ENCODE results near the gene LRRC23. TPM values are rescaled to one million over a fixed set of nuclear protein-coding genes. Genes with fewer than 3 reads are reported as not detected.

The LRRC23 gene
- total RNA-seq, 4 donors from 2014 or later, result 11.6 to 17.2 (median 17.1) TPM

GRCh38 chr12:6934110-6934509, 29.5 kb downstream of the LRRC23 start:
- Histone ChIP-seq H3K27ac (peak overlapping the region in 3 of 4 donors; percentile 42 to 74 (median 65)), H3K36me3 (peaks cover 0 to 37% (median 5%) of the 10 kb centered on the region in 3 donors), H3K4me1 (peaks cover 0 to 93% (median 45%) of the 10 kb centered on the region in 4 donors), H3K27me3 (no peaks in the 10 kb centered on the region), H3K9me3 (no peaks in the 10 kb centered on the region), H3K4me3 (no peak overlapping the region)
- no peak for TF ChIP-seq EP300 (IDR thresholded peaks at IDR 0.05)
- no peak for TF ChIP-seq CTCF (IDR thresholded peaks at IDR 0.05)
- TF ChIP-seq POLR2A (IDR thresholded peaks at IDR 0.05), result no peak
- DNase-seq (ENCODE audit: low spot score in 2 of 2), result no peak
- 30 to 36% methylated on average over 8 of the region's 8 CpGs for WGBS, 2 donors

- WGBS, 2 donors, result 40 to 47% methylated on average over 14 of the region's 14 CpGs
- H3K27me3 ChIP-seq, result no peaks in the 10 kb centered on the region
- H3K27ac ChIP-seq, result peak overlapping the region in 3 of 4 donors; percentile 22 to 74 (median 65)
- H3K4me3 ChIP-seq, result no peak overlapping the region
- DNase-seq (ENCODE audit: low spot score in 2 of 2), result no peak
- peaks cover 0 to 49% (median 5%) of the 10 kb centered on the region in 3 donors for H3K36me3 ChIP-seq
- TF ChIP-seq CTCF (IDR thresholded peaks at IDR 0.05), result no peak
- no peaks in the 10 kb centered on the region for H3K9me3 ChIP-seq
- H3K4me1 ChIP-seq, result peaks cover 0 to 83% (median 35%) of the 10 kb centered on the region in 4 donors
These were observed 31.0 kb downstream of the LRRC23 start for GRCh38 chr12:6935371-6936193.

GRCh38 chr12:6936194-6936635, 31.6 kb downstream of the LRRC23 start:
- Histone ChIP-seq H3K9me3 (no peaks in the 10 kb centered on the region), H3K4me3 (no peak overlapping the region), H3K27ac (peak overlapping the region in 2 of 4 donors; percentile 74 to 91), H3K27me3 (no peaks in the 10 kb centered on the region), H3K4me1 (peaks cover 0 to 78% (median 32%) of the 10 kb centered on the region in 4 donors), H3K36me3 (peaks cover 0 to 55% (median 5%) of the 10 kb centered on the region in 3 donors)
- TF ChIP-seq EP300 (IDR thresholded peaks at IDR 0.05) (no peak), CTCF (IDR thresholded peaks at IDR 0.05) (no peak), POLR2A (IDR thresholded peaks at IDR 0.05) (no peak)
- no peak for DNase-seq (ENCODE audit: low spot score in 2 of 2)
- 76 to 88% methylated on average over 3 of the region's 3 CpGs for WGBS, 2 donors

GRCh38 chr12:6936636-6937480, 32.2 kb downstream of the LRRC23 start:
- Histone ChIP-seq H3K36me3 (peaks cover 0 to 62% (median 9%) of the 10 kb centered on the region in 3 donors), H3K4me3 (peak overlapping the region; percentile 60 to 80 (median 62)), H3K9me3 (no peaks in the 10 kb centered on the region), H3K27ac (peak overlapping the region; percentile 91 to 96 (median 92)), H3K27me3 (no peaks in the 10 kb centered on the region), H3K4me1 (peaks cover 0 to 78% (median 30%) of the 10 kb centered on the region in 4 donors)
- no peak for DNase-seq (ENCODE audit: low spot score in 2 of 2)
- TF ChIP-seq CTCF (IDR thresholded peaks at IDR 0.05), result no peak
- peak in 1 of 2 donors; percentile 52 for TF ChIP-seq EP300 (IDR thresholded peaks at IDR 0.05)
- WGBS, 2 donors, result 28 to 38% methylated on average over 20 to 31 of the region's 36 CpGs

All from tibial nerve (tissue), 4 donors.